ENCODE results near the gene PGLYRP4.

Gene PGLYRP4

GRCh38 chr1:153305682-153306081, 43.0 kb downstream of the PGLYRP4 start:
- TF ChIP-seq CTCF (IDR thresholded peaks at IDR 0.05; ENCODE audit: low read length): no peak
- no peak for TF ChIP-seq EZH2 (optimal IDR thresholded peaks at IDR 0.05; ENCODE audit: low read depth, low read length)
- no peak overlapping the region for H3K4me2 ChIP-seq (ENCODE audit: low read depth, low read length)

GRCh38 chr1:153302308-153302707, 46.3 kb downstream of the PGLYRP4 start:
- H2AFZ ChIP-seq (ENCODE audit: low read length): no peak overlapping the region
- H3F3A ChIP-seq (ENCODE audit: insufficient read depth, low read length): no peaks in the 10 kb centered on the region
- no peaks in the 10 kb centered on the region for H3K79me2 ChIP-seq (ENCODE audit: low read length)
- DNase-seq: no peak
- H3K27me3 ChIP-seq (replicated peaks; ENCODE audit: insufficient read depth, low read length): no peaks in the 10 kb centered on the region
- TF ChIP-seq EZH2phosphoT487 (IDR thresholded peaks at IDR 0.05; ENCODE audit: low read length) (no peak), EZH2 (optimal IDR thresholded peaks at IDR 0.05; ENCODE audit: low read depth, low read length) (no peak), CTCF (IDR thresholded peaks at IDR 0.05; ENCODE audit: low read length) (no peak)
- no peaks in the 10 kb centered on the region for H3K9me2 ChIP-seq (replicated peaks; ENCODE audit: insufficient read depth, low read length)
- H3K27ac ChIP-seq (ENCODE audit: low read length): no peak overlapping the region
- no peak overlapping the region for H3K9ac ChIP-seq (ENCODE audit: low read length)
- H4K20me1 ChIP-seq (ENCODE audit: insufficient read depth, low read length): no peaks in the 10 kb centered on the region
- H3K4me2 ChIP-seq (ENCODE audit: low read depth, low read length): no peak overlapping the region
- no peaks in the 10 kb centered on the region for H3K4me1 ChIP-seq (ENCODE audit: low read length)
- no peaks in the 10 kb centered on the region for H3K9me3 ChIP-seq (replicated peaks; ENCODE audit: insufficient read depth, low read length)
- H3K4me3 ChIP-seq (ENCODE audit: low read length): no peak overlapping the region
- no peaks in the 10 kb centered on the region for H3K36me3 ChIP-seq (replicated peaks; ENCODE audit: insufficient read depth, low read length)

More at GRCh38 chr1:153305682-153306081, 43.0 kb downstream of the PGLYRP4 start:
- Histone ChIP-seq H3K4me1 (ENCODE audit: low read length) (no peaks in the 10 kb centered on the region), H2AFZ (ENCODE audit: low read length) (no peak overlapping the region), H4K20me1 (ENCODE audit: insufficient read depth, low read length) (no peaks in the 10 kb centered on the region), H3K27ac (ENCODE audit: low read length) (no peak overlapping the region), H3K9me3 (replicated peaks; ENCODE audit: insufficient read depth, low read length) (no peaks in the 10 kb centered on the region), H3F3A (ENCODE audit: insufficient read depth, low read length) (no peaks in the 10 kb centered on the region), H3K9me2 (replicated peaks; ENCODE audit: insufficient read depth, low read length) (no peaks in the 10 kb centered on the region), H3K9ac (ENCODE audit: low read length) (no peak overlapping the region), H3K79me2 (ENCODE audit: low read length) (no peaks in the 10 kb centered on the region), H3K4me3 (ENCODE audit: low read length) (no peak overlapping the region), H3K36me3 (replicated peaks; ENCODE audit: insufficient read depth, low read length) (no peaks in the 10 kb centered on the region), H3K27me3 (replicated peaks; ENCODE audit: insufficient read depth, low read length) (no peaks in the 10 kb centered on the region)
- no peak for DNase-seq

- Histone ChIP-seq H3K9me2 (replicated peaks; ENCODE audit: insufficient read depth, low read length) (no peaks in the 10 kb centered on the region), H3K9me3 (replicated peaks; ENCODE audit: insufficient read depth, low read length) (no peaks in the 10 kb centered on the region), H3F3A (ENCODE audit: insufficient read depth, low read length) (no peaks in the 10 kb centered on the region), H3K9ac (ENCODE audit: low read length) (no peak overlapping the region), H3K4me2 (ENCODE audit: low read depth, low read length) (no peak overlapping the region), H3K27me3 (replicated peaks; ENCODE audit: insufficient read depth, low read length) (no peaks in the 10 kb centered on the region), H3K4me1 (ENCODE audit: low read length) (no peaks in the 10 kb centered on the region), H4K20me1 (ENCODE audit: insufficient read depth, low read length) (no peaks in the 10 kb centered on the region), H3K36me3 (replicated peaks; ENCODE audit: insufficient read depth, low read length) (no peaks in the 10 kb centered on the region), H3K79me2 (ENCODE audit: low read length) (no peaks in the 10 kb centered on the region), H2AFZ (ENCODE audit: low read length) (peak overlapping the region; percentile 3; the same call in 1 of the 2 replicates), H3K27ac (ENCODE audit: low read length) (no peak overlapping the region), H3K4me3 (ENCODE audit: low read length) (no peak overlapping the region)
- TF ChIP-seq EZH2phosphoT487 (IDR thresholded peaks at IDR 0.05; ENCODE audit: low read length) (no peak), EZH2 (optimal IDR thresholded peaks at IDR 0.05; ENCODE audit: low read depth, low read length) (no peak), CTCF (IDR thresholded peaks at IDR 0.05; ENCODE audit: low read length) (no peak)
- DNase-seq: no peak
Observed at GRCh38 chr1:153293851-153294250, 54.8 kb downstream of the PGLYRP4 start.
